Left lobe of liver (tissue), 2 donors: ENCODE results near the gene ARMC9. TPM values are rescaled to one million over a fixed set of nuclear protein-coding genes. Genes with fewer than 3 reads are reported as not detected.

Experiments used
- ATAC-seq: fragments of 200-7000 bp; cut with Tn5 transposase; one replicate; pipeline ENCODE4 v1.9.1; 2020; ENCODE audit warnings: mild to moderate bottlenecking, moderate library complexity
- DNase-seq: peaks from one replicate; pipeline ENCODE4 v3.0.0-alpha.2; 2020; ENCODE audit warnings: low spot score
- total RNA-seq: library from RNA; stranded (reverse); gene quantifications from one replicate; pipeline ENCODE4 v1.2.1, GENCODE V29; 2021
- donor health status: DM: no; HTN: no; CAD: no; lungs with moderate emphysema.
- donor health status: DM: no; HTN: yes; CAD: no.

The ARMC9 gene
- total RNA-seq, 1 donor from 2014 or later: 1.9 TPM

GRCh38 chr2:231200805-231201474 is 2.5 kb downstream of the ARMC9 start:
- DNase-seq: no peak
- ATAC-seq: no peak

GRCh38 chr2:231201475-231201814 is 3.0 kb downstream of the ARMC9 start:
- ATAC-seq (no peak), DNase-seq (no peak)

- DNase-seq: no peak
- ATAC-seq: no peak
Observed at GRCh38 chr2:231203087-231203486, 4.7 kb downstream of the ARMC9 start.

- ATAC-seq (no peak), DNase-seq (no peak)
Observed at GRCh38 chr2:231204146-231204545, 5.7 kb downstream of the ARMC9 start.

GRCh38 chr2:231204581-231204980 is 6.2 kb downstream of the ARMC9 start:
- DNase-seq: no peak

GRCh38 chr2:231207734-231208133 is 9.3 kb downstream of the ARMC9 start:
- no peak for ATAC-seq
- no peak for DNase-seq

More at GRCh38 chr2:231204581-231204980, 6.2 kb downstream of the ARMC9 start:
- ATAC-seq: no peak

- DNase-seq (no peak), ATAC-seq (no peak)
Observed at GRCh38 chr2:231210782-231211181, 12.4 kb downstream of the ARMC9 start.

- no peak for ATAC-seq
- DNase-seq: no peak
Observed at GRCh38 chr2:231211486-231211885, 13.1 kb downstream of the ARMC9 start.

- ATAC-seq: no peak
- no peak for DNase-seq
Observed at GRCh38 chr2:231212329-231212845, 14.0 kb downstream of the ARMC9 start.

GRCh38 chr2:231213931-231214642 is 15.7 kb downstream of the ARMC9 start:
- DNase-seq (no peak), ATAC-seq (peak; percentile 39)

GRCh38 chr2:231218366-231218765 is 19.9 kb downstream of the ARMC9 start:
- DNase-seq: no peak
- no peak for ATAC-seq

- DNase-seq: no peak
- no peak for ATAC-seq
Observed at GRCh38 chr2:231219289-231219688, 20.9 kb downstream of the ARMC9 start.

- DNase-seq: no peak
- ATAC-seq: no peak
Observed at GRCh38 chr2:231221761-231222160, 23.3 kb downstream of the ARMC9 start.

- peak; percentile 28 for ATAC-seq
- DNase-seq: no peak
Observed at GRCh38 chr2:231222318-231223000, 24.0 kb downstream of the ARMC9 start.

GRCh38 chr2:231223001-231223375 is 24.6 kb downstream of the ARMC9 start:
- ATAC-seq (no peak), DNase-seq (no peak)

- DNase-seq (no peak), ATAC-seq (no peak)
Observed at GRCh38 chr2:231223458-231223976, 25.1 kb downstream of the ARMC9 start.

- ATAC-seq (peak; percentile 99), DNase-seq (peak; percentile 56)
Observed at GRCh38 chr2:231227310-231228162, 29.1 kb downstream of the ARMC9 start.

GRCh38 chr2:231228223-231228622 is 29.8 kb downstream of the ARMC9 start:
- DNase-seq (no peak), ATAC-seq (peak; percentile 6)

- peak; percentile 20 for ATAC-seq
- no peak for DNase-seq
Observed at GRCh38 chr2:231228974-231229529, 30.6 kb downstream of the ARMC9 start.

GRCh38 chr2:231235217-231235616 is 36.8 kb downstream of the ARMC9 start:
- ATAC-seq: no peak
- DNase-seq: no peak
